ENCODE measurements around the gene DNAJC3. TPM values are rescaled to one million over a fixed set of nuclear protein-coding genes. Genes with fewer than 3 reads are reported as not detected.

The DNAJC3 gene
- total and polyA plus RNA-seq, 4 donors: 32.0 to 121 (median 37.1) TPM

DNA sequence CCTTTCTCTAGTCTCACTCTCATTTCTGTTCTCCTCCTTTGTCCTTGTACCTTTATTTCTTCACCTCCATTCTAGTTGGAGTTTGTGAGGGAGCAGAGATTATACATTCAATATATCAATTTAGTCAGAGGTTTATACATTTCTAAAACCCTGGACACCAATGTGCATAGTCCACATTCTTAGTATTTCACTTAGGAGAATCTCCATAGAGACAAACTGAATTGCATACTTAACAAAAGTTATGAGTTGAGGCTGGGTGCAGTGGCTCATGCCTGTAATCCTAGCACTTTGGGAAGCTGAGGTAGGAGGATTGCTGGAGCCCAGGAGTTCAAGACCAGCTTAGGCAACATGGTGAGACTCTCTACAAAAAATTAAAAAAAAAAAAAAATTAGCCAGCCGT, 45.3 kb downstream of the DNAJC3 start:
- 98% methylated on average over 1 of the region's 1 CpG for WGBS
- DNase-seq (ENCODE audit: low spot score): no peak
- Histone ChIP-seq H3K4me1 (ENCODE audit: control insufficient read depth in 4 of 4, insufficient read depth in 4 of 4, low read length in 3 of 4) (no peaks in the 10 kb centered on the region), H3K27me3 (ENCODE audit: control insufficient read depth in 4 of 4, insufficient read depth in 4 of 4, low read length in 3 of 4) (no peaks in the 10 kb centered on the region), H3K27ac (ENCODE audit: low read depth in 1 of 2, low read length in 2 of 2) (no peak overlapping the region), H3K4me3 (ENCODE audit: low read depth in 1 of 3, low read length in 3 of 3) (no peak overlapping the region), H3K36me3 (ENCODE audit: control insufficient read depth in 4 of 4, insufficient read depth in 3 of 4, low read depth in 1 of 4, low read length in 3 of 4) (peaks cover 3 to 6% (median 4%) of the 10 kb centered on the region in 4 donors), H3K9me3 (ENCODE audit: control insufficient read depth in 4 of 4, low read length in 3 of 4) (no peaks in the 10 kb centered on the region), H3K9ac (ENCODE audit: low read depth in 1 of 2, low read length in 2 of 2) (no peak overlapping the region)
- TF ChIP-seq FOXA1 (IDR thresholded peaks at IDR 0.05) (no peak), GABPA (IDR thresholded peaks at IDR 0.05 in 1 of 2, conservative IDR thresholded peaks at IDR 0.05 in 1 of 2) (no peak), JUND (IDR thresholded peaks at IDR 0.05) (no peak), HNF4A (conservative IDR thresholded peaks at IDR 0.05) (no peak), RXRA (IDR thresholded peaks at IDR 0.05) (no peak), YY1 (IDR thresholded peaks at IDR 0.05) (no peak), HNF4G (IDR thresholded peaks at IDR 0.05) (no peak), RAD21 (IDR thresholded peaks at IDR 0.05) (no peak), SP1 (IDR thresholded peaks at IDR 0.05) (no peak), TAF1 (conservative IDR thresholded peaks at IDR 0.05) (no peak), FOXA2 (IDR thresholded peaks at IDR 0.05) (no peak), EGR1 (IDR thresholded peaks at IDR 0.05; ENCODE audit: low read depth in 2 of 2) (no peak), NR2F2 (IDR thresholded peaks at IDR 0.05) (no peak)
- TF ChIP-seq, protein P1, sequence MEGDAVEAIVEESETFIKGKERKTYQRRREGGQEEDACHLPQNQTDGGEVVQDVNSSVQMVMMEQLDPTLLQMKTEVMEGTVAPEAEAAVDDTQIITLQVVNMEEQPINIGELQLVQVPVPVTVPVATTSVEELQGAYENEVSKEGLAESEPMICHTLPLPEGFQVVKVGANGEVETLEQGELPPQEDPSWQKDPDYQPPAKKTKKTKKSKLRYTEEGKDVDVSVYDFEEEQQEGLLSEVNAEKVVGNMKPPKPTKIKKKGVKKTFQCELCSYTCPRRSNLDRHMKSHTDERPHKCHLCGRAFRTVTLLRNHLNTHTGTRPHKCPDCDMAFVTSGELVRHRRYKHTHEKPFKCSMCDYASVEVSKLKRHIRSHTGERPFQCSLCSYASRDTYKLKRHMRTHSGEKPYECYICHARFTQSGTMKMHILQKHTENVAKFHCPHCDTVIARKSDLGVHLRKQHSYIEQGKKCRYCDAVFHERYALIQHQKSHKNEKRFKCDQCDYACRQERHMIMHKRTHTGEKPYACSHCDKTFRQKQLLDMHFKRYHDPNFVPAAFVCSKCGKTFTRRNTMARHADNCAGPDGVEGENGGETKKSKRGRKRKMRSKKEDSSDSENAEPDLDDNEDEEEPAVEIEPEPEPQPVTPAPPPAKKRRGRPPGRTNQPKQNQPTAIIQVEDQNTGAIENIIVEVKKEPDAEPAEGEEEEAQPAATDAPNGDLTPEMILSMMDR (IDR thresholded peaks at IDR 0.05; ENCODE audit: low read depth, low read length, missing input control): no peak
- TF ChIP-seq, protein P2, sequence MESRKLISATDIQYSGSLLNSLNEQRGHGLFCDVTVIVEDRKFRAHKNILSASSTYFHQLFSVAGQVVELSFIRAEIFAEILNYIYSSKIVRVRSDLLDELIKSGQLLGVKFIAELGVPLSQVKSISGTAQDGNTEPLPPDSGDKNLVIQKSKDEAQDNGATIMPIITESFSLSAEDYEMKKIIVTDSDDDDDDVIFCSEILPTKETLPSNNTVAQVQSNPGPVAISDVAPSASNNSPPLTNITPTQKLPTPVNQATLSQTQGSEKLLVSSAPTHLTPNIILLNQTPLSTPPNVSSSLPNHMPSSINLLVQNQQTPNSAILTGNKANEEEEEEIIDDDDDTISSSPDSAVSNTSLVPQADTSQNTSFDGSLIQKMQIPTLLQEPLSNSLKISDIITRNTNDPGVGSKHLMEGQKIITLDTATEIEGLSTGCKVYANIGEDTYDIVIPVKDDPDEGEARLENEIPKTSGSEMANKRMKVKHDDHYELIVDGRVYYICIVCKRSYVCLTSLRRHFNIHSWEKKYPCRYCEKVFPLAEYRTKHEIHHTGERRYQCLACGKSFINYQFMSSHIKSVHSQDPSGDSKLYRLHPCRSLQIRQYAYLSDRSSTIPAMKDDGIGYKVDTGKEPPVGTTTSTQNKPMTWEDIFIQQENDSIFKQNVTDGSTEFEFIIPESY (IDR thresholded peaks at IDR 0.05): no peak
- TF ChIP-seq, protein P3, sequence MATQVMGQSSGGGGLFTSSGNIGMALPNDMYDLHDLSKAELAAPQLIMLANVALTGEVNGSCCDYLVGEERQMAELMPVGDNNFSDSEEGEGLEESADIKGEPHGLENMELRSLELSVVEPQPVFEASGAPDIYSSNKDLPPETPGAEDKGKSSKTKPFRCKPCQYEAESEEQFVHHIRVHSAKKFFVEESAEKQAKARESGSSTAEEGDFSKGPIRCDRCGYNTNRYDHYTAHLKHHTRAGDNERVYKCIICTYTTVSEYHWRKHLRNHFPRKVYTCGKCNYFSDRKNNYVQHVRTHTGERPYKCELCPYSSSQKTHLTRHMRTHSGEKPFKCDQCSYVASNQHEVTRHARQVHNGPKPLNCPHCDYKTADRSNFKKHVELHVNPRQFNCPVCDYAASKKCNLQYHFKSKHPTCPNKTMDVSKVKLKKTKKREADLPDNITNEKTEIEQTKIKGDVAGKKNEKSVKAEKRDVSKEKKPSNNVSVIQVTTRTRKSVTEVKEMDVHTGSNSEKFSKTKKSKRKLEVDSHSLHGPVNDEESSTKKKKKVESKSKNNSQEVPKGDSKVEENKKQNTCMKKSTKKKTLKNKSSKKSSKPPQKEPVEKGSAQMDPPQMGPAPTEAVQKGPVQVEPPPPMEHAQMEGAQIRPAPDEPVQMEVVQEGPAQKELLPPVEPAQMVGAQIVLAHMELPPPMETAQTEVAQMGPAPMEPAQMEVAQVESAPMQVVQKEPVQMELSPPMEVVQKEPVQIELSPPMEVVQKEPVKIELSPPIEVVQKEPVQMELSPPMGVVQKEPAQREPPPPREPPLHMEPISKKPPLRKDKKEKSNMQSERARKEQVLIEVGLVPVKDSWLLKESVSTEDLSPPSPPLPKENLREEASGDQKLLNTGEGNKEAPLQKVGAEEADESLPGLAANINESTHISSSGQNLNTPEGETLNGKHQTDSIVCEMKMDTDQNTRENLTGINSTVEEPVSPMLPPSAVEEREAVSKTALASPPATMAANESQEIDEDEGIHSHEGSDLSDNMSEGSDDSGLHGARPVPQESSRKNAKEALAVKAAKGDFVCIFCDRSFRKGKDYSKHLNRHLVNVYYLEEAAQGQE (IDR thresholded peaks at IDR 0.05): no peak
- TF ChIP-seq, protein P4, sequence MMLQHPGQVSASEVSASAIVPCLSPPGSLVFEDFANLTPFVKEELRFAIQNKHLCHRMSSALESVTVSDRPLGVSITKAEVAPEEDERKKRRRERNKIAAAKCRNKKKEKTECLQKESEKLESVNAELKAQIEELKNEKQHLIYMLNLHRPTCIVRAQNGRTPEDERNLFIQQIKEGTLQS (IDR thresholded peaks at IDR 0.05): no peak
- TF ChIP-seq, protein P5, sequence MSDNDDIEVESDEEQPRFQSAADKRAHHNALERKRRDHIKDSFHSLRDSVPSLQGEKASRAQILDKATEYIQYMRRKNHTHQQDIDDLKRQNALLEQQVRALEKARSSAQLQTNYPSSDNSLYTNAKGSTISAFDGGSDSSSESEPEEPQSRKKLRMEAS (IDR thresholded peaks at IDR 0.05): no peak

Measured in liver (tissue), 9 donors.